ENCODE results near the gene FIBCD1. TPM values are rescaled to one million over a fixed set of nuclear protein-coding genes. Genes with fewer than 3 reads are reported as not detected.

The FIBCD1 gene
- polyA plus RNA-seq, 1 of the 3 experiments (the other 2 are of a cell fraction): 1.3 TPM

DNA sequence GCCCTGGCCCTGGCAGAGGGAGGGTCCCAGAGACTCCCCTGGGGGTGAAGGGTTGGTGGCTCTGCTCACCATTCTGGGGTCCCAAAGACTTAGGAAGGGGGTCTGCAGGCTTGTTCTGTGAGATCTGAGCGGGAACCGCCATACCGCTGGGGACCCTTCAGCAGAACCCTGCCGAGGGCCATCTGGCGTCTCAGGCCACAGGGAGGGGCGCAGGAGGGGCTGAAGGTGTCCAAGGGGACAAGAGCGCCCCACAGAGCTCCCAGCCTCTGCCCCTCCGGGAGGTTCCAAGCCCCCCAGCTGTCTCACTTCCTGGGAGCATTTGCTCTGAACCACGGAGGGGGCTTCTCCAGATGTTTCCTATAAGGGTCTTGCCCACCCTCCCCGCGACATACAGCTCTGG, 4.8 kb downstream of the FIBCD1 start:
- CTCF ChIA-PET: interaction anchor here (0.6 to 4.4 kb wide), 8 partner anchors 9 to 1252 kb away, joined by 3 to 21 read pairs (median 4); no protein-coding TSS in a partner anchor
- no peak for DNase-seq
- no peaks in the 10 kb centered on the region for H3K79me2 ChIP-seq (ENCODE audit: insufficient read depth)
- H3K9me3 ChIP-seq: no peaks in the 10 kb centered on the region
- no peak overlapping the region for H3K4me3 ChIP-seq (ENCODE audit: low read depth in 2 of 2, low read length in 1 of 2)
- TF ChIP-seq, protein P1, sequence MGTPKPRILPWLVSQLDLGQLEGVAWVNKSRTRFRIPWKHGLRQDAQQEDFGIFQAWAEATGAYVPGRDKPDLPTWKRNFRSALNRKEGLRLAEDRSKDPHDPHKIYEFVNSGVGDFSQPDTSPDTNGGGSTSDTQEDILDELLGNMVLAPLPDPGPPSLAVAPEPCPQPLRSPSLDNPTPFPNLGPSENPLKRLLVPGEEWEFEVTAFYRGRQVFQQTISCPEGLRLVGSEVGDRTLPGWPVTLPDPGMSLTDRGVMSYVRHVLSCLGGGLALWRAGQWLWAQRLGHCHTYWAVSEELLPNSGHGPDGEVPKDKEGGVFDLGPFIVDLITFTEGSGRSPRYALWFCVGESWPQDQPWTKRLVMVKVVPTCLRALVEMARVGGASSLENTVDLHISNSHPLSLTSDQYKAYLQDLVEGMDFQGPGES (IDR thresholded peaks at IDR 0.05; ENCODE audit: low read depth, low read length): no peak
- no peak for TF ChIP-seq GATA2 (CRISPR knock-in tag; IDR thresholded peaks at IDR 0.05)
- TF ChIP-seq FOXM1 (IDR thresholded peaks at IDR 0.05; ENCODE audit: low read depth): no peak
- no peak for TF ChIP-seq CTCF (IDR thresholded peaks at IDR 0.05)
- no peak for TF ChIP-seq NFIC (IDR thresholded peaks at IDR 0.05; ENCODE audit: borderline replicate concordance)
- no peak for TF ChIP-seq SIN3A (IDR thresholded peaks at IDR 0.05; ENCODE audit: borderline replicate concordance, low read depth, low read length)
- TF ChIP-seq POLR2AphosphoS5 (IDR thresholded peaks at IDR 0.05; ENCODE audit: low read depth, low read length): no peak
- no peak for TF ChIP-seq ELF1 (IDR thresholded peaks at IDR 0.05)
- no peak for TF ChIP-seq EP300 (IDR thresholded peaks at IDR 0.05; ENCODE audit: borderline replicate concordance in 1 of 2, low read depth in 1 of 2, low read length in 1 of 2)
- TF ChIP-seq, protein P2, sequence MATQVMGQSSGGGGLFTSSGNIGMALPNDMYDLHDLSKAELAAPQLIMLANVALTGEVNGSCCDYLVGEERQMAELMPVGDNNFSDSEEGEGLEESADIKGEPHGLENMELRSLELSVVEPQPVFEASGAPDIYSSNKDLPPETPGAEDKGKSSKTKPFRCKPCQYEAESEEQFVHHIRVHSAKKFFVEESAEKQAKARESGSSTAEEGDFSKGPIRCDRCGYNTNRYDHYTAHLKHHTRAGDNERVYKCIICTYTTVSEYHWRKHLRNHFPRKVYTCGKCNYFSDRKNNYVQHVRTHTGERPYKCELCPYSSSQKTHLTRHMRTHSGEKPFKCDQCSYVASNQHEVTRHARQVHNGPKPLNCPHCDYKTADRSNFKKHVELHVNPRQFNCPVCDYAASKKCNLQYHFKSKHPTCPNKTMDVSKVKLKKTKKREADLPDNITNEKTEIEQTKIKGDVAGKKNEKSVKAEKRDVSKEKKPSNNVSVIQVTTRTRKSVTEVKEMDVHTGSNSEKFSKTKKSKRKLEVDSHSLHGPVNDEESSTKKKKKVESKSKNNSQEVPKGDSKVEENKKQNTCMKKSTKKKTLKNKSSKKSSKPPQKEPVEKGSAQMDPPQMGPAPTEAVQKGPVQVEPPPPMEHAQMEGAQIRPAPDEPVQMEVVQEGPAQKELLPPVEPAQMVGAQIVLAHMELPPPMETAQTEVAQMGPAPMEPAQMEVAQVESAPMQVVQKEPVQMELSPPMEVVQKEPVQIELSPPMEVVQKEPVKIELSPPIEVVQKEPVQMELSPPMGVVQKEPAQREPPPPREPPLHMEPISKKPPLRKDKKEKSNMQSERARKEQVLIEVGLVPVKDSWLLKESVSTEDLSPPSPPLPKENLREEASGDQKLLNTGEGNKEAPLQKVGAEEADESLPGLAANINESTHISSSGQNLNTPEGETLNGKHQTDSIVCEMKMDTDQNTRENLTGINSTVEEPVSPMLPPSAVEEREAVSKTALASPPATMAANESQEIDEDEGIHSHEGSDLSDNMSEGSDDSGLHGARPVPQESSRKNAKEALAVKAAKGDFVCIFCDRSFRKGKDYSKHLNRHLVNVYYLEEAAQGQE (IDR thresholded peaks at IDR 0.05; ENCODE audit: low read depth, low read length): no peak
- TF ChIP-seq, protein P3, sequence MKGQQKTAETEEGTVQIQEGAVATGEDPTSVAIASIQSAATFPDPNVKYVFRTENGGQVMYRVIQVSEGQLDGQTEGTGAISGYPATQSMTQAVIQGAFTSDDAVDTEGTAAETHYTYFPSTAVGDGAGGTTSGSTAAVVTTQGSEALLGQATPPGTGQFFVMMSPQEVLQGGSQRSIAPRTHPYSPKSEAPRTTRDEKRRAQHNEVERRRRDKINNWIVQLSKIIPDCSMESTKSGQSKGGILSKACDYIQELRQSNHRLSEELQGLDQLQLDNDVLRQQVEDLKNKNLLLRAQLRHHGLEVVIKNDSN (IDR thresholded peaks at IDR 0.05; ENCODE audit: borderline replicate concordance, low read depth): no peak
- TF ChIP-seq EZH2phosphoT487 (IDR thresholded peaks at IDR 0.05; ENCODE audit: borderline replicate concordance, low read depth): no peak
- TF ChIP-seq, protein P4, sequence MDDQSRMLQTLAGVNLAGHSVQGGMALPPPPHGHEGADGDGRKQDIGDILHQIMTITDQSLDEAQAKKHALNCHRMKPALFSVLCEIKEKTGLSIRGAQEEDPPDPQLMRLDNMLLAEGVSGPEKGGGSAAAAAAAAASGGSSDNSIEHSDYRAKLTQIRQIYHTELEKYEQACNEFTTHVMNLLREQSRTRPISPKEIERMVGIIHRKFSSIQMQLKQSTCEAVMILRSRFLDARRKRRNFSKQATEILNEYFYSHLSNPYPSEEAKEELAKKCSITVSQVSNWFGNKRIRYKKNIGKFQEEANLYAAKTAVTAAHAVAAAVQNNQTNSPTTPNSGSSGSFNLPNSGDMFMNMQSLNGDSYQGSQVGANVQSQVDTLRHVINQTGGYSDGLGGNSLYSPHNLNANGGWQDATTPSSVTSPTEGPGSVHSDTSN (IDR thresholded peaks at IDR 0.05): no peak
- TF ChIP-seq SMC3 (IDR thresholded peaks at IDR 0.05; ENCODE audit: low read depth, low read length): no peak
- no peak for TF ChIP-seq MEF2A (IDR thresholded peaks at IDR 0.05; ENCODE audit: borderline replicate concordance, low read depth)
- TF ChIP-seq CHD2 (IDR thresholded peaks at IDR 0.05; ENCODE audit: low read length, partially characterized antibody): no peak
- TF ChIP-seq RXRA (IDR thresholded peaks at IDR 0.05; ENCODE audit: borderline replicate concordance, low read depth): no peak
- no peak for TF ChIP-seq JUND (IDR thresholded peaks at IDR 0.05)
- no peak for TF ChIP-seq MAX (IDR thresholded peaks at IDR 0.05; ENCODE audit: low read depth)
- H3K9ac ChIP-seq: no peak overlapping the region
- H3F3A ChIP-seq (replicated peaks; ENCODE audit: insufficient read depth): peaks cover 25% of the 10 kb centered on the region
- H3K27me3 ChIP-seq (ENCODE audit: insufficient read depth): peaks cover 6% of the 10 kb centered on the region; the same call in 1 of the 2 replicates
- no peak overlapping the region for H2AFZ ChIP-seq (ENCODE audit: low read depth)
- H4K20me1 ChIP-seq (ENCODE audit: insufficient read depth): no peaks in the 10 kb centered on the region
- 42% methylated on average over 3 of the region's 11 CpGs for WGBS (ENCODE audit: low lambda C conversion rate)
- POLR2A ChIA-PET: no interaction called here
- no peak overlapping the region for H3K4me2 ChIP-seq
- no peaks in the 10 kb centered on the region for H3K9me2 ChIP-seq
- peaks cover 2 to 7% of the 10 kb centered on the region in 2 experiments; a peak in 2 of 4 replicates for H3K4me1 ChIP-seq (ENCODE audit: control insufficient read depth in 1 of 2, insufficient read depth in 2 of 2, low read depth in 1 of 2, low read length in 1 of 2)
- no peak overlapping the region for H3K27ac ChIP-seq (ENCODE audit: low read depth in 2 of 2, low read length in 1 of 2)
- no peaks in the 10 kb centered on the region for H3K36me3 ChIP-seq (replicated peaks in 1 of 2; ENCODE audit: control insufficient read depth in 1 of 2, insufficient read depth in 2 of 2, low read length in 1 of 2)
